ENCODE data around the gene ZFYVE9.

The ZFYVE9 gene

GRCh38 chr1:52240592-52241210, 98.8 kb downstream of the ZFYVE9 start:
- no peak for DNase-seq (ENCODE audit: low spot score)

- no peak for DNase-seq (ENCODE audit: low spot score)
Measured at GRCh38 chr1:52243221-52243987, 101.5 kb downstream of the ZFYVE9 start.

- no peak for DNase-seq (ENCODE audit: low spot score)
Measured at GRCh38 chr1:52249831-52250230, 107.9 kb downstream of the ZFYVE9 start.

- DNase-seq (ENCODE audit: low spot score) = no peak
Measured at GRCh38 chr1:52253421-52253820, 111.5 kb downstream of the ZFYVE9 start.

- DNase-seq (ENCODE audit: low spot score) = no peak
Measured at GRCh38 chr1:52259886-52260285, 118.0 kb downstream of the ZFYVE9 start.

- DNase-seq (ENCODE audit: low spot score) = no peak
Measured at GRCh38 chr1:52263153-52263910, 121.4 kb downstream of the ZFYVE9 start.

GRCh38 chr1:52264530-52265115, 122.7 kb downstream of the ZFYVE9 start:
- DNase-seq (ENCODE audit: low spot score) = no peak

- no peak for DNase-seq (ENCODE audit: low spot score)
Measured at GRCh38 chr1:52266507-52266906, 124.6 kb downstream of the ZFYVE9 start.

- no peak for DNase-seq (ENCODE audit: low spot score)
Measured at GRCh38 chr1:52268372-52268771, 126.5 kb downstream of the ZFYVE9 start.

GRCh38 chr1:52281518-52281917, 139.6 kb downstream of the ZFYVE9 start:
- no peak for DNase-seq (ENCODE audit: low spot score)

- DNase-seq (ENCODE audit: low spot score) = no peak
Measured at GRCh38 chr1:52288286-52288685, 146.4 kb downstream of the ZFYVE9 start.

GRCh38 chr1:52294580-52294979, 152.7 kb downstream of the ZFYVE9 start:
- no peak for DNase-seq (ENCODE audit: low spot score)

- peak; percentile 46 for DNase-seq (ENCODE audit: low spot score)
Measured at GRCh38 chr1:52296345-52296744, 154.5 kb downstream of the ZFYVE9 start.

GRCh38 chr1:52305417-52306226, 163.7 kb downstream of the ZFYVE9 start:
- no peak for DNase-seq (ENCODE audit: low spot score)

GRCh38 chr1:52306227-52307006, 164.5 kb downstream of the ZFYVE9 start:
- no peak for DNase-seq (ENCODE audit: low spot score)

GRCh38 chr1:52321061-52321460, 179.2 kb downstream of the ZFYVE9 start:
- no peak for DNase-seq (ENCODE audit: low spot score)

- no peak for DNase-seq (ENCODE audit: low spot score)
Measured at GRCh38 chr1:52323731-52324130, 181.8 kb downstream of the ZFYVE9 start.

GRCh38 chr1:52325786-52326185, 183.9 kb downstream of the ZFYVE9 start:
- no peak for DNase-seq (ENCODE audit: low spot score)

GRCh38 chr1:52328615-52329014, 186.7 kb downstream of the ZFYVE9 start:
- no peak for DNase-seq (ENCODE audit: low spot score)

GRCh38 chr1:52332411-52332810, 190.5 kb downstream of the ZFYVE9 start:
- no peak for DNase-seq (ENCODE audit: low spot score)
